HFF-Myc (cell line): ENCODE results near the gene NUP43.
A peak's percentile ranks its signal among the peaks of the same experiment; 100 is the strongest.

Experiments used
- DNase-seq: peaks from one replicate; pipeline ENCODE4 v3.0.0-alpha.2; 2011; ENCODE audit warnings: low read depth; ENCODE audit errors: extremely low read depth
- H3K4me3 ChIP-seq: replicated peaks from 2 replicates; pipeline ENCODE4 v1.5.1; 2011; ENCODE audit warnings: low read depth, mild to moderate bottlenecking, control low read depth, low read length
- TF ChIP-seq, protein P1 (sequence below): IDR thresholded peaks from 2 replicates; pipeline ENCODE4 v1.5.1; 2012; ENCODE audit warnings: mild to moderate bottlenecking, low read depth, low read length, control low read depth; ENCODE audit errors: missing control alignments

NUP43 gene

DNA sequence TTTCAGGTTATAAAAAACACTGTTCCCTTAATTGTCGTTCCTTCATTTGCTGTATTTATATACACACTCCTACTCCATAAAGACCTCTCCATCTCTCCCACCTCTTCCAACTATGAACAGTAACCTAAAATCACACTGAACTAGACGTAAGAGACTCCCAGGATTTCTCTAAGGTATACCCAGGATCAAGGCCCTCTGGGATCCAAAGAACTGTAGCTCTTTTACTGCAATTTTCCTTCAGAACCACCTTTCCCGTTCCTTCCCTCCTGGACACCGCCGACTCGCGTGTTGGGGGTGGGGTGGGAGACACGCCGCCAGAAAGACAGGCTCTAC lies 29.1 kb downstream of the NUP43 start:
- TF ChIP-seq, protein P1, sequence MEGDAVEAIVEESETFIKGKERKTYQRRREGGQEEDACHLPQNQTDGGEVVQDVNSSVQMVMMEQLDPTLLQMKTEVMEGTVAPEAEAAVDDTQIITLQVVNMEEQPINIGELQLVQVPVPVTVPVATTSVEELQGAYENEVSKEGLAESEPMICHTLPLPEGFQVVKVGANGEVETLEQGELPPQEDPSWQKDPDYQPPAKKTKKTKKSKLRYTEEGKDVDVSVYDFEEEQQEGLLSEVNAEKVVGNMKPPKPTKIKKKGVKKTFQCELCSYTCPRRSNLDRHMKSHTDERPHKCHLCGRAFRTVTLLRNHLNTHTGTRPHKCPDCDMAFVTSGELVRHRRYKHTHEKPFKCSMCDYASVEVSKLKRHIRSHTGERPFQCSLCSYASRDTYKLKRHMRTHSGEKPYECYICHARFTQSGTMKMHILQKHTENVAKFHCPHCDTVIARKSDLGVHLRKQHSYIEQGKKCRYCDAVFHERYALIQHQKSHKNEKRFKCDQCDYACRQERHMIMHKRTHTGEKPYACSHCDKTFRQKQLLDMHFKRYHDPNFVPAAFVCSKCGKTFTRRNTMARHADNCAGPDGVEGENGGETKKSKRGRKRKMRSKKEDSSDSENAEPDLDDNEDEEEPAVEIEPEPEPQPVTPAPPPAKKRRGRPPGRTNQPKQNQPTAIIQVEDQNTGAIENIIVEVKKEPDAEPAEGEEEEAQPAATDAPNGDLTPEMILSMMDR = no peak
- DNase-seq = no peak
- H3K4me3 ChIP-seq = peak overlapping the region; percentile 91

DNA sequence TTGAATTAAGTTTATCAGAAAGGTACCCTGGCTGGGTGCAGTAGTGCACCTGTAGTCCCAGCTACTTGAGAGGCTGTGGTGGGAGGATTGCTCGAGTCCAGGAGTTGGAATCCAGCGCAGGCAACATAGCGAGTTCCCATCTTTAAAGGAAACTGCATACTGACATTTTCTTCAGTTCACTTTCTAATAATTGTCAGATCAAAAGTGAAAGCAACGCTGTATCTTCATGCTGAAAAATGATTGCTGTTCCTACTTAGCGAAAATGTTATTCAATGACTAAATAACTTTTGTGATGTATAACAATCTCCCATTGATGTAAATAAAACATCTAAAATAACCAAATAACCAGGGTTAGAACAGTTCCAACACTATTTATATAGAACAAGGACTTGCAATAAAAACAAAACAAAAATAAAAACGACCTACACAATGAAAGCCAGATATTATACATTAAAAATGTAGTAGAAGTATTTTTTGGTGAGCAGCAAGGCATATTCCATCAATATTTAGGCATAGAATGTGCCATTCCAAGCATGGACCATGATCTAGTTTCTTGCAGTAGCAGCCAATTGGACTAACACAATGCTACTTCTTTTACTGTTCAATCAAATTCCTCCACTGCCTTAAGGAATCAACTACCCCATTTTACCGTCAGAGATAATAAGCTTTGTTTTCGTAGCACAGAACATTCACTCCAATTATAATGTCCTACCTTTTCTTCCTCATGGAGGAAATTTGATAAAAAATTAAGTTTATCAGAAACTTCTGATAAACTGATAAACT lies 30.0 kb downstream of the NUP43 start:
- DNase-seq = no peak
- TF ChIP-seq, protein P1 = no peak
- H3K4me3 ChIP-seq = peak overlapping the region; percentile 91

DNA sequence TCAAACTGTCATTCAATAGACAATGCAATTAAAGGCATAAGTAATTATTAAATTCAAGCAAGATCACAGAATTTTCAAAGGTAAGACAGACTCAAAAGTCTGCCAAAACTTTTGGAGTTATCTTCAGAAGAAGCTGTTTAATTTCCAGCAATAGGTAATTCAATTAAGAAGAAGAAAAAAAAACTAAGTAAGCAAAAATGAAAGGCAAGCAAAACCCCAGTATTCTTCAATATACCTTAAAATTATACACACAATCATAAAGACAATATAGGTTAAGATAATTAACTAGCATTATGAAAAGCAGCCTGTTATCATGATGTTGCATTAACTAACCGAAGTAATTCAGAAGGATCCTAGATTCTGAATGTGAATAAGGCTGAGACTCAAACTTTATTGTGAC lies 31.9 kb downstream of the NUP43 start:
- H3K4me3 ChIP-seq = no peak overlapping the region
- TF ChIP-seq, protein P1 = no peak
- DNase-seq = no peak

DNA sequence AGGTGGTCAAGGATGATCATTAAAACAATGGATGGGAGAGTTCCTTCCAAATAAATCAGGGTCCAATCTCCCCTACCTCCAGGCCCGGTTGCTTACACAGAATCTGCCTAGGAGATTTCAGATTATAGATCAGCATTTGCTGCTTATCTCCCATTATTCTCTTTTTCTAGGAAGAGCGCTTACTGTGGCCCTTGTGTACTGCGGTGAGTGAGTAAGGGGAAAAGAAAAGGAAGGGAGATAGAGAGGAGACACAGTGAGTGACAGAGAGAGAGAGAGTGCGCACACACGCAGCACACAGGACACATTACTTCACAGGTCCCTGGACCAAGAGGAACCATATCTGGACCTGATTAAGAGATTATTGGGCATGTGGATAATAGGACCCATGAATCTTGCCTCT lies 34.6 kb downstream of the NUP43 start:
- TF ChIP-seq, protein P1 = no peak
- no peak for DNase-seq
- H3K4me3 ChIP-seq = no peak overlapping the region

DNA sequence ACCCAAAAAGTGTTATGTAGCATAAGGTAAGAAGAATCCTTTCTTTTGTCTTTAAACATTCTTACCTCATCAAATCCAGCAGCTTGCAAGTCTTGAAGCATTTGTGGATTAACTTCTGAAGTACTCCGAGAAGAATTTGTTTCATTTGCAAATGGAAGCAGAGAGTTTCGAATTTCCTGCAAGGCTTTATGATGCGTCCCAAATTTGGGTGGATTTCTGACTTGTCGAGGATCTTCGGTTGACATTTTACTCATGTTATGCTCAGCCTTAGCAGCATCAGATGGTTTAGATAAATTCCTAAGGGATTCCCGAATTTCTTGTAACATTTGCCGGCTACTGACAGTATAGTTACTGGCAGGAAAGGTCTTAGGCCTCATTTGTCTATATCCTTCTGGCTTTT lies 44.6 kb downstream of the NUP43 start:
- TF ChIP-seq, protein P1 = no peak
- no peak overlapping the region for H3K4me3 ChIP-seq
- DNase-seq = no peak

DNA sequence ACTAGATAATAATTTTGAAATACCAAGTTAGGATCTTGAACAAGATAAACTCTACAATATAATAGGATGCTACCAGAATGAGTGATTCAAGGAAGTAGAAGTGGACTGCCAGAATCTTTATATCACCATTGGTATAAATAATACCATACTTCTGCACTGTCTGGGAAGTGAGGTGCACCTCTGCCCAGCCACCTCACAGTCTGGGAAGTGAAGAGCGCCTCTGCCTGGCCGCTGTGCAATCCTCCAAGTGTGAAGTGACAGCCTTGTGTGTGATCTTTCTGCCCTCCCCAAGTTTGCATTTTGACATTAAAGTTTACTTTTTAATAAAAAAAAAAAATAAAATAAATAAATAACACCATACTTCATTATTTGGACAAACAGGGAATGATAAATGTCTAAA lies 47.2 kb downstream of the NUP43 start:
- TF ChIP-seq, protein P1 = no peak
- no peak overlapping the region for H3K4me3 ChIP-seq

DNA sequence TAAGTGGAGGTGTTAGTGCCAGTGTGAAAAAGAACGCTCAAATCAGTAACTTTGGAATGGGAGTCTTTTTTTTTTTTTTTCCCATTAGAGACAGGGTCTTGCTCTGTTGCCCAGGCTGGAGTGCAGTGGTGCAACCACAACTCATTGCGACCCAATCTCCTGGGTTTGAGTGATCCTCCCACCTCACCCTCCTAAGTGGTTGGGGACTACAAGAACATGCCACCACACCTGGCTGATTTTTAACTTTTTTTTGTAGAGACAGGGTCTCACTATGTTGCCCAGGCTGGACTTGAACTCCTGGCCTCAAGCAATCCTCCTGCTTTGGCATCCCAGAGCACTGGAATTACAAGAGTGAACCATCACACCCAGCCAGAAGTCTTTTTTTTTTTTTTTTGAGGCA lies 48.2 kb downstream of the NUP43 start:
- H3K4me3 ChIP-seq = no peak overlapping the region
- TF ChIP-seq, protein P1 = no peak
- DNase-seq = no peak

More for the DNA sequence above, 47.2 kb downstream of the NUP43 start:
- DNase-seq = no peak
